ENCODE measurements around the gene RGS4.

- no peak for TF ChIP-seq CTCF (IDR thresholded peaks at IDR 0.05; ENCODE audit: poor library complexity)
- TF ChIP-seq EZH2 (IDR thresholded peaks at IDR 0.05; ENCODE audit: borderline replicate concordance) = no peak
Measured at GRCh38 chr1:163095213-163095612, 26.1 kb downstream of the RGS4 start.
